Thymus (tissue), 11 donors: ENCODE measurements around the gene CPVL. TPM values are rescaled to one million over a fixed set of nuclear protein-coding genes. Genes with fewer than 3 reads are reported as not detected.
A peak's percentile ranks its signal among the peaks of the same experiment; 100 is the strongest.

Source experiments
- DNase-seq, 9 donors: peaks; one replicate each; pipeline ENCODE4 v3.0.0-alpha.2; 2013; ENCODE audit warnings: low spot score in 9 of 9, low read depth in 6 of 9, missing footprints in 1 of 9
- H3K27ac ChIP-seq, 2 donors: one replicate each; pipeline ENCODE4 v1.5.1; 2013; ENCODE audit warnings: control low read depth in 1 of 2, low read depth in 1 of 2, low read length in 1 of 2, mild to moderate bottlenecking in 1 of 2, moderate library complexity in 1 of 2
- H3K27me3 ChIP-seq, 2 donors: one replicate each; pipeline ENCODE4 v1.5.1; 2013; ENCODE audit warnings: low read length in 1 of 2; ENCODE audit not compliant: control insufficient read depth in 2 of 2, insufficient read depth in 1 of 2
- H3K36me3 ChIP-seq, 2 donors: one replicate each; pipeline ENCODE4 v1.5.1; 2013; ENCODE audit warnings: low read length in 1 of 2, mild to moderate bottlenecking in 1 of 2, moderate library complexity in 1 of 2; ENCODE audit not compliant: control insufficient read depth in 2 of 2, insufficient read depth in 2 of 2
- H3K4me1 ChIP-seq, 2 donors: one replicate each; pipeline ENCODE4 v1.5.1; 2013; ENCODE audit warnings: low read length in 2 of 2; ENCODE audit not compliant: control insufficient read depth in 2 of 2, insufficient read depth in 2 of 2
- H3K4me3 ChIP-seq, 2 donors: one replicate each; pipeline ENCODE4 v1.5.1; 2013; ENCODE audit warnings: low read length in 2 of 2, control low read depth in 1 of 2, mild to moderate bottlenecking in 1 of 2
- H3K9me3 ChIP-seq, 2 donors: one replicate each; pipeline ENCODE4 v1.5.1; 2013; ENCODE audit warnings: low read length in 1 of 2, mild to moderate bottlenecking in 1 of 2; ENCODE audit not compliant: control insufficient read depth in 2 of 2, insufficient read depth in 1 of 2
- WGBS: extraction: QIAGEN DNeasy Blood & Tissue Kit; methylation state at CpG from one replicate; pipeline ENCODE4 v1.1.7; 2013; 5-methylcytosine and 5-hydroxymethylcytosine counted together
- polyA plus RNA-seq: library from polyadenylated mRNA; stranded (reverse); fragments of 200-250 nt; gene quantifications from one replicate; pipeline ENCODE4 v1.2.3, GENCODE V29; 2013
- total RNA-seq: library from RNA; stranded (reverse); fragments of 120-200 nt; gene quantifications from one replicate; pipeline ENCODE4 v1.2.4, GENCODE V29; 2013
- donor health status: healthy.

The CPVL gene
- total and polyA plus RNA-seq, 2 donors = 112 to 125 TPM

- H3K27me3 ChIP-seq = peaks cover 54 to 91% of the 10 kb centered on the region in 2 donors
- H3K4me3 ChIP-seq = peak overlapping the region; percentile 15 to 26
- peaks cover 13 to 38% of the 10 kb centered on the region in 2 donors for H3K4me1 ChIP-seq
- 7% methylated on average over 47 of the region's 47 CpGs for WGBS
- peak in 1 of 9 donors; percentile 18 for DNase-seq
- H3K27ac ChIP-seq = no peak overlapping the region
- peaks cover 0 to 16% of the 10 kb centered on the region in 2 donors for H3K9me3 ChIP-seq
- no peaks in the 10 kb centered on the region for H3K36me3 ChIP-seq
Measured at GRCh38 chr7:28957751-28958234, 188.5 kb downstream of the CPVL start.

GRCh38 chr7:28957064-28957750, 189.1 kb downstream of the CPVL start:
- peaks cover 0 to 16% of the 10 kb centered on the region in 2 donors for H3K9me3 ChIP-seq
- peak overlapping the region; percentile 26 to 37 for H3K4me3 ChIP-seq
- peaks cover 13 to 38% of the 10 kb centered on the region in 2 donors for H3K4me1 ChIP-seq
- no peak overlapping the region for H3K27ac ChIP-seq
- no peaks in the 10 kb centered on the region for H3K36me3 ChIP-seq
- H3K27me3 ChIP-seq = peaks cover 54 to 92% of the 10 kb centered on the region in 2 donors
- DNase-seq = peak in 3 of 9 donors; percentile 9 to 49 (median 25)
- WGBS = 6% methylated on average over 59 of the region's 59 CpGs

- H3K4me3 ChIP-seq = peak overlapping the region; percentile 26 to 37
- H3K27me3 ChIP-seq = peaks cover 54 to 86% of the 10 kb centered on the region in 2 donors
- peaks cover 0 to 16% of the 10 kb centered on the region in 2 donors for H3K9me3 ChIP-seq
- 2% methylated on average over 39 of the region's 39 CpGs for WGBS
- H3K4me1 ChIP-seq = peaks cover 13 to 38% of the 10 kb centered on the region in 2 donors
- DNase-seq = peak in 3 of 9 donors; percentile 9 to 39 (median 17)
- H3K36me3 ChIP-seq = no peaks in the 10 kb centered on the region
- H3K27ac ChIP-seq = no peak overlapping the region
Measured at GRCh38 chr7:28956608-28957063, 189.7 kb downstream of the CPVL start.

- peaks cover 0 to 16% of the 10 kb centered on the region in 2 donors for H3K9me3 ChIP-seq
- H3K36me3 ChIP-seq = no peaks in the 10 kb centered on the region
- DNase-seq = peak in 4 of 9 donors; percentile 23 to 52 (median 46)
- peaks cover 54 to 84% of the 10 kb centered on the region in 2 donors for H3K27me3 ChIP-seq
- H3K4me1 ChIP-seq = peaks cover 13 to 38% of the 10 kb centered on the region in 2 donors
- H3K4me3 ChIP-seq = peak overlapping the region; percentile 10 to 37
- no peak overlapping the region for H3K27ac ChIP-seq
- WGBS = 2% methylated on average over 104 of the region's 104 CpGs
Measured at GRCh38 chr7:28955718-28956607, 190.4 kb downstream of the CPVL start.

- no peaks in the 10 kb centered on the region for H3K36me3 ChIP-seq
- WGBS = 28% methylated on average over 22 of the region's 22 CpGs
- peak overlapping the region; percentile 10 to 37 for H3K4me3 ChIP-seq
- peaks cover 0 to 16% of the 10 kb centered on the region in 2 donors for H3K9me3 ChIP-seq
- no peak overlapping the region for H3K27ac ChIP-seq
- peaks cover 13 to 38% of the 10 kb centered on the region in 2 donors for H3K4me1 ChIP-seq
- no peak for DNase-seq
- H3K27me3 ChIP-seq = peaks cover 52 to 79% of the 10 kb centered on the region in 2 donors
Measured at GRCh38 chr7:28955356-28955717, 191.0 kb downstream of the CPVL start.

- DNase-seq = no peak
- WGBS = 69% methylated on average over 5 of the region's 5 CpGs
- H3K9me3 ChIP-seq = peaks cover 0 to 16% of the 10 kb centered on the region in 2 donors
- no peak overlapping the region for H3K4me3 ChIP-seq
- peaks cover 52 to 75% of the 10 kb centered on the region in 2 donors for H3K27me3 ChIP-seq
- no peaks in the 10 kb centered on the region for H3K36me3 ChIP-seq
- H3K4me1 ChIP-seq = peaks cover 13 to 38% of the 10 kb centered on the region in 2 donors
- no peak overlapping the region for H3K27ac ChIP-seq
Measured at GRCh38 chr7:28954946-28955345, 191.4 kb downstream of the CPVL start.

GRCh38 chr7:28954471-28954870, 191.9 kb downstream of the CPVL start:
- Histone ChIP-seq H3K9me3 (peaks cover 0 to 16% of the 10 kb centered on the region in 2 donors), H3K4me3 (no peak overlapping the region), H3K4me1 (peaks cover 13 to 38% of the 10 kb centered on the region in 2 donors), H3K27ac (no peak overlapping the region), H3K36me3 (no peaks in the 10 kb centered on the region), H3K27me3 (peaks cover 51 to 71% of the 10 kb centered on the region in 2 donors)
- DNase-seq = no peak

GRCh38 chr7:28953633-28954032, 192.7 kb downstream of the CPVL start:
- no peak for DNase-seq
- H3K36me3 ChIP-seq = no peaks in the 10 kb centered on the region
- peaks cover 13 to 34% of the 10 kb centered on the region in 2 donors for H3K4me1 ChIP-seq
- 48% methylated on average over 4 of the region's 4 CpGs for WGBS
- H3K4me3 ChIP-seq = no peak overlapping the region
- peaks cover 42 to 62% of the 10 kb centered on the region in 2 donors for H3K27me3 ChIP-seq
- H3K9me3 ChIP-seq = peaks cover 0 to 14% of the 10 kb centered on the region in 2 donors
- no peak overlapping the region for H3K27ac ChIP-seq
